HepG2 (cell line): ENCODE results near the gene TRIO. TPM values are rescaled to one million over a fixed set of nuclear protein-coding genes. Genes with fewer than 3 reads are reported as not detected.

Experiments used
- ATAC-seq: fragments of 200-7000 bp; cut with Tn5 transposase; 3 replicates; pipeline ENCODE4 v1.9.1; 2020; ENCODE audit warnings: mild to moderate bottlenecking, moderate library complexity
- BruUV-seq: library from RNA; stranded (reverse); fragments of 400-500 nt; replicated peaks from 2 replicates; lab custom pipeline; 2021; lab: Mats Ljungman, UMichigan
- CTCF ChIA-PET: fragments of 300-600 bp; formaldehyde crosslinking; extraction: SDS; loops from one replicate; lab custom pipeline; 2021; ENCODE audit warnings: low total read pairs, inconsistent platforms, low intra/inter-chr PET ratio; lab: Yijun Ruan, JAX
- POLR2A ChIA-PET: fragments of 350-600 bp; sonication (Branson Sonifier 250); formaldehyde crosslinking; loops from one replicate; lab custom pipeline; 2020; ENCODE audit warnings: antibody characterized with exemption, inconsistent platforms; lab: Yijun Ruan, JAX
- DNase-seq: peaks from one replicate; pipeline ENCODE4 v3.0.0-alpha.2; 2015; ENCODE audit warnings: low spot score
- FAIRE-seq: peaks from 3 replicates; lab custom pipeline; 2011; peaks lifted over from hg19 to GRCh38; lab: Jason Lieb, UNC
- H2AFZ ChIP-seq: one replicate; pipeline ENCODE4 v1.6.1; 2011; ENCODE audit warnings: low read length, inconsistent platforms
- H3K27ac ChIP-seq: fragments of 300-600 bp; 3 replicates; pipeline ENCODE4 v1.8.0; 2011; ENCODE audit warnings: mixed run types, mild to moderate bottlenecking, mixed read lengths, low read length, inconsistent platforms; ENCODE audit not compliant: insufficient read depth; ENCODE audit errors: extremely low read length
- H3K27me3 ChIP-seq, 2 experiments: fragments of 200-600 bp in 1 of 2; 2 replicates in 1 of 2; 3 replicates in 1 of 2; pipeline versions ENCODE4 v1.6.0 to v1.8.0; 2011; ENCODE audit warnings: low read length in 2 of 2, mild to moderate bottlenecking in 2 of 2, moderate library complexity in 2 of 2, inconsistent platforms in 1 of 2; ENCODE audit not compliant: insufficient read depth in 2 of 2, control insufficient read depth in 1 of 2
- H3K36me3 ChIP-seq, 2 experiments: fragments of 200-600 bp in 1 of 2; replicated peaks in 1 of 2; 2 replicates in 1 of 2; 3 replicates in 1 of 2; pipeline versions ENCODE4 v1.5.1 to v1.8.0; 2011; ENCODE audit warnings: low read length in 2 of 2, inconsistent platforms in 1 of 2; ENCODE audit not compliant: insufficient read depth in 2 of 2, control insufficient read depth in 1 of 2
- H3K4me1 ChIP-seq: 2 replicates; pipeline ENCODE4 v1.5.1; 2012; ENCODE audit warnings: low read length, inconsistent platforms; ENCODE audit not compliant: insufficient read depth
- H3K4me2 ChIP-seq: 2 replicates; pipeline ENCODE4 v1.6.0; 2011; ENCODE audit warnings: low read depth, low read length, inconsistent platforms
- H3K4me3 ChIP-seq, 3 experiments: fragments of 200-600 bp in 1 of 3; sonication (generic), shearing (Covaris generic) in 1 of 3; replicated peaks in 1 of 3; 2 replicates each; pipeline ENCODE4 v1.5.1; 2011 to 2016; ENCODE audit warnings: low read length in 3 of 3, inconsistent platforms in 2 of 3, low read depth in 2 of 3, mild to moderate bottlenecking in 2 of 3, control low read depth in 1 of 3, mixed read lengths in 1 of 3; ENCODE audit not compliant: insufficient read depth in 1 of 3
- H3K79me2 ChIP-seq: one replicate; pipeline ENCODE4 v1.6.1; 2011; ENCODE audit warnings: low read length, inconsistent platforms; ENCODE audit not compliant: insufficient read depth
- H3K9ac ChIP-seq: 2 replicates; pipeline ENCODE4 v1.6.0; 2011; ENCODE audit warnings: mild to moderate bottlenecking, low read depth, low read length, inconsistent platforms; ENCODE audit not compliant: insufficient read depth
- H3K9me3 ChIP-seq: 2 replicates; pipeline ENCODE4 v1.5.1; 2012; ENCODE audit warnings: mild to moderate bottlenecking, low read length
- H4K20me1 ChIP-seq: 2 replicates; pipeline ENCODE4 v1.6.0; 2011; ENCODE audit warnings: inconsistent platforms, mild to moderate bottlenecking, low read length, moderate library complexity; ENCODE audit not compliant: insufficient read depth
- DPF2 ChIP-seq: sonication (generic); formaldehyde crosslinking; IDR thresholded peaks from 2 replicates; pipeline ENCODE4 v1.4.0; 2020; ENCODE audit warnings: mild to moderate bottlenecking, low read depth, missing genetic modification reagents, borderline replicate concordance
- EED ChIP-seq: sonication (generic); formaldehyde crosslinking; IDR thresholded peaks from 2 replicates; pipeline ENCODE4 v1.5.0; 2020; ENCODE audit warnings: mild to moderate bottlenecking, missing genetic modification reagents
- IKZF1 ChIP-seq: fragments of 450-650 bp; IDR thresholded peaks from 2 replicates; pipeline ENCODE4 v1.7.1; 2016
- NFRKB ChIP-seq: fragments of 450-650 bp; IDR thresholded peaks from 2 replicates; pipeline ENCODE4 v1.6.1; 2017
- NPAS2 ChIP-seq: sonication (generic); formaldehyde crosslinking; IDR thresholded peaks from 2 replicates; pipeline ENCODE4 v1.8.0; 2022; ENCODE audit warnings: mild to moderate bottlenecking, missing genetic modification reagents, borderline replicate concordance
- PAWR ChIP-seq: sonication (generic); formaldehyde crosslinking; IDR thresholded peaks from 2 replicates; pipeline ENCODE4 v1.4.0; 2020; ENCODE audit warnings: missing genetic modification reagents, mild to moderate bottlenecking, borderline replicate concordance
- RBM22 ChIP-seq: fragments of 200-400 bp; formaldehyde crosslinking; optimal IDR thresholded peaks from 2 replicates; pipeline ENCODE3; 2017; ENCODE audit warnings: mild to moderate bottlenecking, low read length, moderate library complexity
- SP2 ChIP-seq: sonication (generic); formaldehyde crosslinking; IDR thresholded peaks from 2 replicates; pipeline ENCODE4 v1.5.1; 2020; ENCODE audit warnings: mild to moderate bottlenecking, missing genetic modification reagents
- SRSF1 ChIP-seq: fragments of 200-400 bp; formaldehyde crosslinking; optimal IDR thresholded peaks from 2 replicates; pipeline ENCODE3; 2017; ENCODE audit warnings: mild to moderate bottlenecking, low read depth, low read length, moderate library complexity
- ZMYM2 ChIP-seq: sonication (generic); formaldehyde crosslinking; IDR thresholded peaks from 2 replicates; pipeline ENCODE4 v1.8.0; 2022; ENCODE audit warnings: mild to moderate bottlenecking, missing genetic modification reagents
- ZNF460 ChIP-seq: sonication (generic); formaldehyde crosslinking; IDR thresholded peaks from 2 replicates; pipeline ENCODE4 v1.5.1; 2020; ENCODE audit warnings: missing genetic modification reagents, mild to moderate bottlenecking, borderline replicate concordance
- ZNF619 ChIP-seq: sonication (generic); formaldehyde crosslinking; IDR thresholded peaks from 2 replicates; pipeline ENCODE4 v1.4.0; 2020; ENCODE audit warnings: mild to moderate bottlenecking, missing genetic modification reagents
- ZNF672 ChIP-seq: sonication (generic); formaldehyde crosslinking; IDR thresholded peaks from 2 replicates; pipeline ENCODE4 v1.8.1; 2022; ENCODE audit warnings: missing genetic modification reagents
- ZNF850 ChIP-seq: sonication (generic); formaldehyde crosslinking; conservative IDR thresholded peaks from 2 replicates; pipeline ENCODE4 v1.9.0; 2021; ENCODE audit warnings: mild to moderate bottlenecking, missing genetic modification reagents
- WGBS: methylation state at CpG from one replicate; pipeline ENCODE4 v1.1.6; 2017; ENCODE audit warnings: low lambda C conversion rate; 5-methylcytosine and 5-hydroxymethylcytosine counted together
- in situ Hi-C: cut with HindIII; loops from 2 replicates; pipeline ENCODE4 v1.10.0; 2017; ENCODE audit warnings: low pct_unique_long_range_greater_than_20kb; ENCODE audit not compliant: extremely low pct_ligation_motif_present
- intact Hi-C: fragments of 100-400 bp; cut with micrococcal nuclease; formaldehyde crosslinking; loops from one replicate; pipeline ENCODE4 v1.10.0; 2022; ENCODE audit not compliant: unreplicated experiment
- polyA plus RNA-seq, 8 experiments: library from polyadenylated mRNA; depleted of rRNA in 3 of 8; stranded (reverse) in 7 of 8; unstranded in 1 of 8; fragments of >200 nt; fragmentation: Illumina TruSeq in 4 of 8; extraction: Trizol in 4 of 8; gene quantifications; 2 replicates each; pipeline versions ENCODE4 v1.2.1 to v1.2.3, GENCODE V29; 2011 to 2016; ENCODE audit warnings: low read depth in 4 of 8, missing spikeins in 1 of 8, mixed read lengths in 1 of 8; ENCODE audit not compliant: insufficient read depth in 1 of 8
- total RNA-seq, 5 experiments: library from RNA; depleted of rRNA; stranded (reverse); fragments of >200 nt; fragmentation: Illumina TruSeq; extraction: Trizol; gene quantifications; 2 replicates each; pipeline ENCODE4 v1.2.3, GENCODE V29; 2016; ENCODE audit warnings: low read depth in 1 of 5
- TF ChIP-seq, protein P1 (sequence below): IDR thresholded peaks from 2 replicates; pipeline ENCODE4 v1.6.1; 2016; ENCODE audit warnings: mild to moderate bottlenecking, missing biosample characterization, missing genetic modification reagents
- TF ChIP-seq, protein P2 (sequence below): sonication (generic); formaldehyde crosslinking; IDR thresholded peaks from 2 replicates; pipeline ENCODE4 v1.5.0; 2020; ENCODE audit warnings: missing genetic modification reagents, mild to moderate bottlenecking, borderline replicate concordance
- TF ChIP-seq, protein P3 (sequence below): fragments of 450-650 bp; IDR thresholded peaks from 2 replicates; pipeline ENCODE4 v1.6.1; 2016

The TRIO gene
- total and polyA plus RNA-seq, 2 of the 13 experiments (the other 11 are each of a cell fraction or from before 2014, with no cell fraction given), result 45.2 to 45.9 TPM

DNA sequence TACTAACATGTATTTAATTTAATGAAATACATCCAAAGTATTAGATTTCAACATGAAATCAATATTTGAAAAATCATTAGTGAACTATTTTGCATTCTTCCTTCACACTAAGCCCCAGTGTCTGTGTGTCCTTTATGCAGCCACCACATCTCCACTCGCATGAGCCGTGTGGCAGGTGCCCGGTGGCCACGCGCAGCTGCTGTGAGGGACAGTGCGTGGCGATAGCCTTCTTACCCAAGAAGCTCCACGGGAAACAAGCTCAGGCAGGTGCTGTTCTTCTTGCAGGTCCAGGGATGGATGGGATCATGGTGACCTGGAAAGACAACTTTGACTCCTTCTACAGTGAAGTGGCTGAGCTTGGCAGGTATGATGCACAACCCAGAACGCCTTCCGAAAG is 359.1 kb downstream of the TRIO start:
- no peaks in the 10 kb centered on the region for H3K4me1 ChIP-seq
- TF ChIP-seq ZNF672 (CRISPR knock-in tag), result no peak
- no peak for TF ChIP-seq ZNF850 (CRISPR knock-in tag)
- TF ChIP-seq ZNF619 (CRISPR knock-in tag), result no peak
- TF ChIP-seq SRSF1, result no peak
- no peak for TF ChIP-seq IKZF1
- no peak for TF ChIP-seq SP2
- TF ChIP-seq EED (CRISPR knock-in tag), result no peak
- TF ChIP-seq, all 625 proteins: peak for 0
- Histone ChIP-seq H2AFZ (no peak overlapping the region), H3K79me2 (no peaks in the 10 kb centered on the region), H3K27ac (no peak overlapping the region), H3K4me2 (no peak overlapping the region), H3K9me3 (no peaks in the 10 kb centered on the region), H4K20me1 (no peaks in the 10 kb centered on the region), H3K27me3 (no peaks in the 10 kb centered on the region), H3K9ac (no peak overlapping the region), H3K4me3 (no peak overlapping the region), H3K36me3 (peaks cover 27 to 43% of the 10 kb centered on the region in 2 experiments)
- no TSS peak for BruUV-seq
- no peak for FAIRE-seq
- intact Hi-C loops (no loop called here), in situ Hi-C loops (no loop called here)
- ATAC-seq, result no peak
- ChIA-PET CTCF (no interaction called here), POLR2A (no interaction called here)
- DNase-seq, result no peak
- WGBS, result 100% methylated on average over 10 of the region's 10 CpGs

DNA sequence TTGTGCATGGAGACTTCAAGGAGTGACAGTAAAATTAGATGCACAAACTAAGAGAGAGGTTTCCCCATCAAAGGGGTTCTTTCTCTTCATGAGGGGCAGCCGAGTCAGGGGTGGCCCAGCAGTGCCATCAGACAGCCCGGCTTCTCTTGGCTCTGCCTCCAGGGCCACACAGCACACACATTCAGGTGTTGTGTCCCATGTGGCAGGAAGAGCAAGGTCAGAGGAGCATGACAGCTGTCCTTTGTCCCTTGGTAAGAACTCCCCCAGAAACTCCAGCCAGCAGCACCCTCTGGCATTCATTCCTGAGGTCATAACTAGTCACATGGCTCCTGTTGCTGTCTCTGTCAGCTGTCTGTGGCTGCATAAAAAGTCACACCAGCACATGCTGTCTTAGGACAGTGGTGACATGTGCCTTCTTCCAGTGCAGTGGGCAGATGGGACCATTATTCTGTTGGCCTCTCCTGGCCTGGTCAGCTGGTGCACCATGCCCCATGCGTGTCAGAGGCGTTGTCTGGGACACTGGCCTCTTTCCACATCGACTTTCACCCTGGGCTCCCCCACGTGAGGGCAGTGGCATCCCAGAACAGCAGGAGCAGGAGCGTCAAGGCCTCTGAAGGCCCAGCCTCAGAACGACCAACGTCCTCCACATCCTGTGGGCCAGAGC is 360.0 kb downstream of the TRIO start:
- ATAC-seq (no peak), FAIRE-seq (no peak), DNase-seq (no peak)
- CTCF ChIA-PET, result no interaction called here
- H3K9me3 ChIP-seq, result no peaks in the 10 kb centered on the region
- in situ Hi-C loops, result no loop called here
- no peak overlapping the region for H3K4me2 ChIP-seq
- WGBS, result 100% methylated on average over 2 of the region's 9 CpGs
- H3K27ac ChIP-seq, result no peak overlapping the region
- no peaks in the 10 kb centered on the region for H4K20me1 ChIP-seq
- no peaks in the 10 kb centered on the region for H3K27me3 ChIP-seq
- H3K4me3 ChIP-seq, result no peak overlapping the region
- no TSS peak for BruUV-seq
- H2AFZ ChIP-seq, result no peak overlapping the region
- POLR2A ChIA-PET, result no interaction called here
- no peaks in the 10 kb centered on the region for H3K79me2 ChIP-seq
- peaks cover 26 to 38% of the 10 kb centered on the region in 2 experiments for H3K36me3 ChIP-seq
- no peaks in the 10 kb centered on the region for H3K4me1 ChIP-seq
- intact Hi-C loops, result no loop called here
- no peak overlapping the region for H3K9ac ChIP-seq
- TF ChIP-seq ZNF460 (CRISPR knock-in tag), result no peak
- TF ChIP-seq, protein P1, sequence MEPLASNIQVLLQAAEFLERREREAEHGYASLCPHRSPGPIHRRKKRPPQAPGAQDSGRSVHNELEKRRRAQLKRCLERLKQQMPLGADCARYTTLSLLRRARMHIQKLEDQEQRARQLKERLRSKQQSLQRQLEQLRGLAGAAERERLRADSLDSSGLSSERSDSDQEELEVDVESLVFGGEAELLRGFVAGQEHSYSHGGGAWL (CRISPR knock-in tag), result no peak
- no peak for TF ChIP-seq PAWR
- no peak for TF ChIP-seq DPF2 (CRISPR knock-in tag)
- TF ChIP-seq NPAS2 (CRISPR knock-in tag), result no peak
- TF ChIP-seq NFRKB, result no peak
- TF ChIP-seq, protein P2, sequence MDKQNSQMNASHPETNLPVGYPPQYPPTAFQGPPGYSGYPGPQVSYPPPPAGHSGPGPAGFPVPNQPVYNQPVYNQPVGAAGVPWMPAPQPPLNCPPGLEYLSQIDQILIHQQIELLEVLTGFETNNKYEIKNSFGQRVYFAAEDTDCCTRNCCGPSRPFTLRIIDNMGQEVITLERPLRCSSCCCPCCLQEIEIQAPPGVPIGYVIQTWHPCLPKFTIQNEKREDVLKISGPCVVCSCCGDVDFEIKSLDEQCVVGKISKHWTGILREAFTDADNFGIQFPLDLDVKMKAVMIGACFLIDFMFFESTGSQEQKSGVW (CRISPR knock-in tag), result no peak
- TF ChIP-seq ZMYM2 (CRISPR knock-in tag), result no peak
- TF ChIP-seq, protein P3, sequence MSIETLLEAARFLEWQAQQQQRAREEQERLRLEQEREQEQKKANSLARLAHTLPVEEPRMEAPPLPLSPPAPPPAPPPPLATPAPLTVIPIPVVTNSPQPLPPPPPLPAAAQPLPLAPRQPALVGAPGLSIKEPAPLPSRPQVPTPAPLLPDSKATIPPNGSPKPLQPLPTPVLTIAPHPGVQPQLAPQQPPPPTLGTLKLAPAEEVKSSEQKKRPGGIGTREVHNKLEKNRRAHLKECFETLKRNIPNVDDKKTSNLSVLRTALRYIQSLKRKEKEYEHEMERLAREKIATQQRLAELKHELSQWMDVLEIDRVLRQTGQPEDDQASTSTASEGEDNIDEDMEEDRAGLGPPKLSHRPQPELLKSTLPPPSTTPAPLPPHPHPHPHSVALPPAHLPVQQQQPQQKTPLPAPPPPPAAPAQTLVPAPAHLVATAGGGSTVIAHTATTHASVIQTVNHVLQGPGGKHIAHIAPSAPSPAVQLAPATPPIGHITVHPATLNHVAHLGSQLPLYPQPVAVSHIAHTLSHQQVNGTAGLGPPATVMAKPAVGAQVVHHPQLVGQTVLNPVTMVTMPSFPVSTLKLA, result peak; percentile 12; the same call in 1 of the 2 replicates
- peak; percentile 70 for TF ChIP-seq RBM22
